ENCODE results near the gene LTK. TPM values are rescaled to one million over a fixed set of nuclear protein-coding genes. Genes with fewer than 3 reads are reported as not detected.

LTK gene
- total RNA-seq, 1 donor from 2014 or later = not detected

GRCh38 chr15:41510728-41511127, 2.9 kb downstream of the LTK start:
- Histone ChIP-seq H3K9ac (no peak overlapping the region), H4K20me1 (ENCODE audit: low read depth) (peaks cover 34% of the 10 kb centered on the region), H3K36me3 (no peaks in the 10 kb centered on the region), H3K27ac (no peak overlapping the region), H3F3A (ENCODE audit: low read depth) (peaks cover 24% of the 10 kb centered on the region), H3K4me1 (peaks cover 23% of the 10 kb centered on the region), H3K4me3 (peak overlapping the region; percentile 42), H3K27me3 (peaks cover 93% of the 10 kb centered on the region), H2AFZ (replicated peaks) (peak overlapping the region; percentile 68), H3K4me2 (peak overlapping the region; percentile 83), H3K9me3 (ENCODE audit: low read depth) (no peaks in the 10 kb centered on the region), H3K79me2 (ENCODE audit: low read depth) (no peaks in the 10 kb centered on the region)
- Mint-ChIP-seq H3K27ac (no peak overlapping the region), H3K4me1 (peaks cover 14% of the 10 kb centered on the region), H3K27me3 (ENCODE audit: insufficient read depth, low read depth) (peaks cover 72% of the 10 kb centered on the region), H3K36me3 (peaks cover 1% of the 10 kb centered on the region), H3K4me3 (peak overlapping the region; percentile 43), H3K9me3 (no peaks in the 10 kb centered on the region)
- DNase-seq (ENCODE audit: low spot score) = peak; percentile 40
- TF ChIP-seq EZH2 (IDR thresholded peaks at IDR 0.05) (no peak), EZH2phosphoT487 (IDR thresholded peaks at IDR 0.05) (no peak), CTCF (IDR thresholded peaks at IDR 0.05) (no peak)

GRCh38 chr15:41507820-41508290, 5.8 kb downstream of the LTK start:
- Histone ChIP-seq H3K79me2 (ENCODE audit: low read depth) (no peaks in the 10 kb centered on the region), H4K20me1 (ENCODE audit: low read depth) (peaks cover 40% of the 10 kb centered on the region), H3K36me3 (no peaks in the 10 kb centered on the region), H3K4me3 (no peak overlapping the region), H3K9me3 (ENCODE audit: low read depth) (no peaks in the 10 kb centered on the region), H3K9ac (no peak overlapping the region), H3K4me2 (no peak overlapping the region), H3K27me3 (peaks cover 100% of the 10 kb centered on the region), H2AFZ (replicated peaks) (no peak overlapping the region), H3K27ac (no peak overlapping the region), H3F3A (ENCODE audit: low read depth) (peaks cover 10% of the 10 kb centered on the region), H3K4me1 (peaks cover 18% of the 10 kb centered on the region)
- TF ChIP-seq CTCF (IDR thresholded peaks at IDR 0.05) = no peak
- TF ChIP-seq EZH2 (IDR thresholded peaks at IDR 0.05) = no peak
- no peak for TF ChIP-seq EZH2phosphoT487 (IDR thresholded peaks at IDR 0.05)
- Mint-ChIP-seq H3K4me3 (no peak overlapping the region), H3K27me3 (ENCODE audit: insufficient read depth, low read depth) (peaks cover 71% of the 10 kb centered on the region), H3K27ac (no peak overlapping the region), H3K36me3 (no peaks in the 10 kb centered on the region), H3K9me3 (peaks cover 3% of the 10 kb centered on the region), H3K4me1 (peaks cover 9% of the 10 kb centered on the region)
- no peak for DNase-seq (ENCODE audit: low spot score)

GRCh38 chr15:41506796-41507341, 6.8 kb downstream of the LTK start:
- H3K4me1 Mint-ChIP-seq = peaks cover 5% of the 10 kb centered on the region
- no peak overlapping the region for H3K4me3 Mint-ChIP-seq
- peaks cover 3% of the 10 kb centered on the region for H3K9me3 Mint-ChIP-seq
- H3K27me3 Mint-ChIP-seq (ENCODE audit: insufficient read depth, low read depth) = peaks cover 70% of the 10 kb centered on the region
- H2AFZ ChIP-seq (replicated peaks) = no peak overlapping the region
- no peak overlapping the region for H3K4me3 ChIP-seq
- no peak overlapping the region for H3K9ac ChIP-seq
- H4K20me1 ChIP-seq (ENCODE audit: low read depth) = peaks cover 40% of the 10 kb centered on the region
- H3K9me3 ChIP-seq (ENCODE audit: low read depth) = no peaks in the 10 kb centered on the region
- H3K4me2 ChIP-seq = no peak overlapping the region
- peaks cover 100% of the 10 kb centered on the region for H3K27me3 ChIP-seq
- H3K79me2 ChIP-seq (ENCODE audit: low read depth) = no peaks in the 10 kb centered on the region
- peaks cover 10% of the 10 kb centered on the region for H3F3A ChIP-seq (ENCODE audit: low read depth)
- TF ChIP-seq CTCF (IDR thresholded peaks at IDR 0.05) (no peak), EZH2 (IDR thresholded peaks at IDR 0.05) (no peak), EZH2phosphoT487 (IDR thresholded peaks at IDR 0.05) (no peak)
- no peaks in the 10 kb centered on the region for H3K36me3 ChIP-seq
- no peaks in the 10 kb centered on the region for H3K36me3 Mint-ChIP-seq
- no peak overlapping the region for H3K27ac ChIP-seq
- H3K27ac Mint-ChIP-seq = no peak overlapping the region
- peaks cover 19% of the 10 kb centered on the region for H3K4me1 ChIP-seq
- DNase-seq (ENCODE audit: low spot score) = no peak
